ENCODE measurements around the gene GALC. TPM values are rescaled to one million over a fixed set of nuclear protein-coding genes. Genes with fewer than 3 reads are reported as not detected.

GALC gene
- total RNA-seq, 1 experiment from 2014 or later, result 10.7 TPM

GRCh38 chr14:88016768-88017167 lies 23.8 kb upstream of the GALC start:
- Mint-ChIP-seq H3K4me1 (peaks cover 10% of the 10 kb centered on the region), H3K36me3 (no peaks in the 10 kb centered on the region), H3K27ac (no peak overlapping the region), H3K9me3 (peaks cover 16% of the 10 kb centered on the region), H3K4me3 (no peak overlapping the region), H3K27me3 (ENCODE audit: low read depth) (no peaks in the 10 kb centered on the region)
- DNase-seq (ENCODE audit: low spot score) (no peak), ATAC-seq (no peak)
- ChIA-PET CTCF (interaction anchor here (0.8 to 2.6 kb wide), 4 partner anchors 72 to 217 kb away, joined by 3 to 13 read pairs (median 6); no protein-coding TSS in a partner anchor), POLR2A (no interaction called here)
- TF ChIP-seq CREM (CRISPR knock-in tag; IDR thresholded peaks at IDR 0.05) (no peak), ZNF219 (CRISPR knock-in tag; IDR thresholded peaks at IDR 0.05; ENCODE audit: borderline replicate concordance) (no peak), ATF1 (CRISPR knock-in tag; IDR thresholded peaks at IDR 0.05) (no peak), ZNF263 (CRISPR knock-in tag; IDR thresholded peaks at IDR 0.05; ENCODE audit: low read depth) (no peak), TEAD1 (CRISPR knock-in tag; IDR thresholded peaks at IDR 0.05) (no peak), EMX1 (CRISPR knock-in tag; IDR thresholded peaks at IDR 0.05) (no peak), RORB (CRISPR knock-in tag; IDR thresholded peaks at IDR 0.05) (no peak), TP53 (CRISPR knock-in tag; IDR thresholded peaks at IDR 0.05) (no peak), NFYB (CRISPR knock-in tag; conservative IDR thresholded peaks at IDR 0.05; ENCODE audit: low read depth) (no peak), IRF2 (CRISPR knock-in tag; IDR thresholded peaks at IDR 0.05; ENCODE audit: borderline replicate concordance, low read depth) (no peak), NFATC4 (CRISPR knock-in tag; IDR thresholded peaks at IDR 0.05) (no peak), CREB1 (CRISPR knock-in tag; IDR thresholded peaks at IDR 0.05) (no peak)
- TF ChIP-seq, protein P1, sequence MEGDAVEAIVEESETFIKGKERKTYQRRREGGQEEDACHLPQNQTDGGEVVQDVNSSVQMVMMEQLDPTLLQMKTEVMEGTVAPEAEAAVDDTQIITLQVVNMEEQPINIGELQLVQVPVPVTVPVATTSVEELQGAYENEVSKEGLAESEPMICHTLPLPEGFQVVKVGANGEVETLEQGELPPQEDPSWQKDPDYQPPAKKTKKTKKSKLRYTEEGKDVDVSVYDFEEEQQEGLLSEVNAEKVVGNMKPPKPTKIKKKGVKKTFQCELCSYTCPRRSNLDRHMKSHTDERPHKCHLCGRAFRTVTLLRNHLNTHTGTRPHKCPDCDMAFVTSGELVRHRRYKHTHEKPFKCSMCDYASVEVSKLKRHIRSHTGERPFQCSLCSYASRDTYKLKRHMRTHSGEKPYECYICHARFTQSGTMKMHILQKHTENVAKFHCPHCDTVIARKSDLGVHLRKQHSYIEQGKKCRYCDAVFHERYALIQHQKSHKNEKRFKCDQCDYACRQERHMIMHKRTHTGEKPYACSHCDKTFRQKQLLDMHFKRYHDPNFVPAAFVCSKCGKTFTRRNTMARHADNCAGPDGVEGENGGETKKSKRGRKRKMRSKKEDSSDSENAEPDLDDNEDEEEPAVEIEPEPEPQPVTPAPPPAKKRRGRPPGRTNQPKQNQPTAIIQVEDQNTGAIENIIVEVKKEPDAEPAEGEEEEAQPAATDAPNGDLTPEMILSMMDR (IDR thresholded peaks at IDR 0.05), result no peak
- TF ChIP-seq, protein P2, sequence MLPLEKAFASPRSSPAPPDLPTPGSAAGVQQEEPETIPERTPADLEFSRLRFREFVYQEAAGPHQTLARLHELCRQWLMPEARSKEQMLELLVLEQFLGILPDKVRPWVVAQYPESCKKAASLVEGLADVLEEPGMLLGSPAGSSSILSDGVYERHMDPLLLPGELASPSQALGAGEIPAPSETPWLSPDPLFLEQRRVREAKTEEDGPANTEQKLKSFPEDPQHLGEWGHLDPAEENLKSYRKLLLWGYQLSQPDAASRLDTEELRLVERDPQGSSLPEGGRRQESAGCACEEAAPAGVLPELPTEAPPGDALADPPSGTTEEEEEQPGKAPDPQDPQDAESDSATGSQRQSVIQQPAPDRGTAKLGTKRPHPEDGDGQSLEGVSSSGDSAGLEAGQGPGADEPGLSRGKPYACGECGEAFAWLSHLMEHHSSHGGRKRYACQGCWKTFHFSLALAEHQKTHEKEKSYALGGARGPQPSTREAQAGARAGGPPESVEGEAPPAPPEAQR (CRISPR knock-in tag; IDR thresholded peaks at IDR 0.05), result no peak
- TF ChIP-seq, protein P3, sequence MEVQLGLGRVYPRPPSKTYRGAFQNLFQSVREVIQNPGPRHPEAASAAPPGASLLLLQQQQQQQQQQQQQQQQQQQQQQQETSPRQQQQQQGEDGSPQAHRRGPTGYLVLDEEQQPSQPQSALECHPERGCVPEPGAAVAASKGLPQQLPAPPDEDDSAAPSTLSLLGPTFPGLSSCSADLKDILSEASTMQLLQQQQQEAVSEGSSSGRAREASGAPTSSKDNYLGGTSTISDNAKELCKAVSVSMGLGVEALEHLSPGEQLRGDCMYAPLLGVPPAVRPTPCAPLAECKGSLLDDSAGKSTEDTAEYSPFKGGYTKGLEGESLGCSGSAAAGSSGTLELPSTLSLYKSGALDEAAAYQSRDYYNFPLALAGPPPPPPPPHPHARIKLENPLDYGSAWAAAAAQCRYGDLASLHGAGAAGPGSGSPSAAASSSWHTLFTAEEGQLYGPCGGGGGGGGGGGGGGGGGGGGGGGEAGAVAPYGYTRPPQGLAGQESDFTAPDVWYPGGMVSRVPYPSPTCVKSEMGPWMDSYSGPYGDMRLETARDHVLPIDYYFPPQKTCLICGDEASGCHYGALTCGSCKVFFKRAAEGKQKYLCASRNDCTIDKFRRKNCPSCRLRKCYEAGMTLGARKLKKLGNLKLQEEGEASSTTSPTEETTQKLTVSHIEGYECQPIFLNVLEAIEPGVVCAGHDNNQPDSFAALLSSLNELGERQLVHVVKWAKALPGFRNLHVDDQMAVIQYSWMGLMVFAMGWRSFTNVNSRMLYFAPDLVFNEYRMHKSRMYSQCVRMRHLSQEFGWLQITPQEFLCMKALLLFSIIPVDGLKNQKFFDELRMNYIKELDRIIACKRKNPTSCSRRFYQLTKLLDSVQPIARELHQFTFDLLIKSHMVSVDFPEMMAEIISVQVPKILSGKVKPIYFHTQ (CRISPR knock-in tag; IDR thresholded peaks at IDR 0.05), result no peak

DNA sequence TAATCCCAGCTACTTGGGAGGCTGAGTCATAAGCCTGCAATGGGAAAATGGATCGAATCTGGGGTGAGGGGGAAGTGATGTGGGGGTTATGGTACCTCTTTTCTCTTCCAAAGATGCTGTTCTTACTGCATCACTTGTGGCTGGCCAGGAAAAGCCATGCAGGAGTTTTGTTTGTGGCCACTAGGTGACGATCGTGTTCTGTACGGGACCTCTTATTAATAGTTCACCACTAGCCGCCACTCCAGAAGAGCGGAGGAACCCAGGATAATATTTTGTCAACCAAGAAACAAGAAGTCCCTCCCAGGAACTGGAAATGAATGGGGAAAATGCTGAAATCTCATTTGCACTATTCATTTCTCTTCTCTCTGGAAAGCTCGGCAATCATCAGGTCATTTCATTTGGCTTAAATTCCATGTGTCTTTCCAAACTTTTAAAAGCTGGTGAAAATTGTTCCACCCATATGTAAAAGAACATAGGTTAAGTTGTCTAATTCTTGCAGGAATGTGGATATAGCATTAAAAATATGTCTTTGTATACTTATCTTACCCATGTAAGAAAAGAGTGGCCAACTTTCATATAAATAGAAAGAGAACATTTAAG lies 20.9 kb upstream of the GALC start:
- peaks cover 10% of the 10 kb centered on the region for H3K9me3 Mint-ChIP-seq

More for the DNA sequence above, 20.9 kb upstream of the GALC start:
- H3K4me1 Mint-ChIP-seq, result peaks cover 10% of the 10 kb centered on the region
- ChIA-PET POLR2A (no interaction called here), CTCF (interaction anchor here (0.7 to 2.9 kb wide), 12 partner anchors 11 to 366 kb away, joined by 3 to 33 read pairs (median 4); no protein-coding TSS in a partner anchor)
- peak; percentile 97 for ATAC-seq
- H3K36me3 Mint-ChIP-seq, result no peaks in the 10 kb centered on the region
- no peak overlapping the region for H3K27ac Mint-ChIP-seq
- no peaks in the 10 kb centered on the region for H3K27me3 Mint-ChIP-seq (ENCODE audit: low read depth)
- TF ChIP-seq, protein P1 (IDR thresholded peaks at IDR 0.05), result peak; percentile 77
- TF ChIP-seq SMAD3 (CRISPR knock-in tag; IDR thresholded peaks at IDR 0.05; ENCODE audit: borderline replicate concordance), result no peak
- DNase-seq (ENCODE audit: low spot score), result peak; percentile 67
- H3K4me3 Mint-ChIP-seq, result no peak overlapping the region

Data from WTC11 (cell line).